ENCODE data around the gene LYSMD1. TPM values are rescaled to one million over a fixed set of nuclear protein-coding genes. Genes with fewer than 3 reads are reported as not detected.

LYSMD1 gene
- total and polyA plus RNA-seq, 9 donors, result 12.6 to 20.3 (median 14.3) TPM

- no peaks in the 10 kb centered on the region for H3K9me3 ChIP-seq
- H3K4me3 ChIP-seq, result peak overlapping the region; percentile 44
- peak overlapping the region; percentile 26 to 76 for H3K27ac ChIP-seq
- TF ChIP-seq EP300 (IDR thresholded peaks at IDR 0.05) (no peak), POLR2A (IDR thresholded peaks at IDR 0.05) (no peak)
- intact Hi-C loops (cut with DNase I), result no loop called here
- H3K27me3 ChIP-seq, result no peaks in the 10 kb centered on the region
- DNase-seq, result peak; percentile 58 to 84 (median 68)
- H3K36me3 ChIP-seq, result no peaks in the 10 kb centered on the region
- no peaks in the 10 kb centered on the region for H3K4me1 ChIP-seq (ENCODE audit: insufficient read depth)
- 34 to 39% (median 37%) methylated on average over 63 to 65 of the region's 65 CpGs for WGBS, 3 donors
These were observed 32.5 kb downstream of the LYSMD1 start for GRCh38 chr1:151133018-151133806.

DNA sequence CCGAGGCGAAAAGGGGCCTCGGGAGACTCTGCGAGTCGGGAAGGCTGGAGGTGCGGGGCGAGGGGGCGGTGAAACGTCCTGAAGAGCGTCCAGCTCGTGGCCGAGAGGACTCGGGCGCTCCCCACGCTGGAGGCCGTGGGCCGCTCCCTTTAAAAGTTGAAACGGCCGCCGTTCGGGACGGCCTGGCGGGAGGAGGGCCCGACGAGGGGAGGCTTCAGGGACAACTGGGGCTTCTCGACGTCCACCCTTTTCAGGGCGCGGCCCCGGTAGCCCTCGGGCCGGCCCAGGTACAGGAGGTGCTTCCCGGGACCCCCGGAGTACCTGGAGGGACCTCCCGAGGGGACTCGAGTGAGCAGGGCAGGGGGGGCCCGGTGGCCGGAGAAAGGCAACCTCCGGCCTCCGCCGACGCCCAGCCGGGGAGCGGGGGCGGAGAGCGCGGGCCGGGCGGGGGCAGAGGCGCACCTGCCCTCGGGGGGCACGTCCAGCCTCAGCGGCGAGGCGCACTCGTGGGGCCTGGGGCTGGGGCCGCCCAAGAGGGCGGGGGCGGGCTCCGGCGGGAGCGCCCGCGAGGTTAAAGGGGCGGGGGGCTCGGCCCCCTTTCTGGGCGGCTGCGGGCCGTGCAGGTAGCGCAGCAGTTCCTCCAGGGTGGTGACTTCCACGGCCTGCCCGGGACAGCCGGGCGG is 33.2 kb downstream of the LYSMD1 start:
- 23 to 37% (median 23%) methylated on average over 44 to 74 of the region's 74 CpGs for WGBS, 3 donors
- Histone ChIP-seq H3K9me3 (no peaks in the 10 kb centered on the region), H3K4me3 (peak overlapping the region; percentile 44), H3K27me3 (no peaks in the 10 kb centered on the region), H3K4me1 (ENCODE audit: insufficient read depth) (no peaks in the 10 kb centered on the region), H3K27ac (peak overlapping the region; percentile 26 to 76), H3K36me3 (no peaks in the 10 kb centered on the region)
- intact Hi-C loops (cut with DNase I), result no loop called here
- TF ChIP-seq POLR2A (IDR thresholded peaks at IDR 0.05) (no peak), EP300 (IDR thresholded peaks at IDR 0.05) (no peak)
- TF ChIP-seq, protein P1, sequence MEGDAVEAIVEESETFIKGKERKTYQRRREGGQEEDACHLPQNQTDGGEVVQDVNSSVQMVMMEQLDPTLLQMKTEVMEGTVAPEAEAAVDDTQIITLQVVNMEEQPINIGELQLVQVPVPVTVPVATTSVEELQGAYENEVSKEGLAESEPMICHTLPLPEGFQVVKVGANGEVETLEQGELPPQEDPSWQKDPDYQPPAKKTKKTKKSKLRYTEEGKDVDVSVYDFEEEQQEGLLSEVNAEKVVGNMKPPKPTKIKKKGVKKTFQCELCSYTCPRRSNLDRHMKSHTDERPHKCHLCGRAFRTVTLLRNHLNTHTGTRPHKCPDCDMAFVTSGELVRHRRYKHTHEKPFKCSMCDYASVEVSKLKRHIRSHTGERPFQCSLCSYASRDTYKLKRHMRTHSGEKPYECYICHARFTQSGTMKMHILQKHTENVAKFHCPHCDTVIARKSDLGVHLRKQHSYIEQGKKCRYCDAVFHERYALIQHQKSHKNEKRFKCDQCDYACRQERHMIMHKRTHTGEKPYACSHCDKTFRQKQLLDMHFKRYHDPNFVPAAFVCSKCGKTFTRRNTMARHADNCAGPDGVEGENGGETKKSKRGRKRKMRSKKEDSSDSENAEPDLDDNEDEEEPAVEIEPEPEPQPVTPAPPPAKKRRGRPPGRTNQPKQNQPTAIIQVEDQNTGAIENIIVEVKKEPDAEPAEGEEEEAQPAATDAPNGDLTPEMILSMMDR (IDR thresholded peaks at IDR 0.05), result no peak
- DNase-seq, result peak in 4 of 5 donors; percentile 37 to 59 (median 39)

DNA sequence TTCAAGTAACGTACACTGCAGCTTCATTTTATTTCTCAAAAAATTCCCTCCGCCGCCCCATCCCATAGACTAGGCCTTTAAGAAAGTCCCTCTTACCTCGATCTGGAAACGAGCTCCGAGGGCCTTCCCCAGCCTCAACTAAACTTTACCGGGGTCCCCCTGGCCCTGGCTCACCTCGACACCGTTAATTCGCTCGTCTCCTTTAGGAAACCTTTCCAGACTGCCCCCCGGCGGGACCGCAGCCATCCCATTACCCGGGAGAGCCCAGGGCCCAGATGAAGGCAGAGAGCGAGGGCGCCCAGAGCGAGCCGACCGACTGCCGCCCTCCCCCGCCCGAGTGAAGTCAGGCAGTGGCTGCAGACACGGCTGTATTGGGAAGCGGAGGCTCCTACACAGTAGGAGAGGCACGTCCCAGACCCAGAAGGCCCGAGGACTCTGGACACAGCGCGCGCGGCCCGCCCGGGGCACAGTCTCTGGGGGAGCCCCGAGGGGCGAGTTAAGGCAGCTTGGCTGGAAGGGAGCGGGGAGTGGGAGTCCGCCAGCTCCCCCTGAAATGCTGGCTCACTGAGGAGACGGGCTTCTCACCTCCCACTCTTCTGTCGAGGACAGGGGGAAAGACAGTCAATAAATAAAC is 33.9 kb downstream of the LYSMD1 start:
- no peaks in the 10 kb centered on the region for H3K4me1 ChIP-seq (ENCODE audit: insufficient read depth)
- TF ChIP-seq EP300 (IDR thresholded peaks at IDR 0.05), result no peak
- DNase-seq, result peak; percentile 52 to 73 (median 59)
- no peaks in the 10 kb centered on the region for H3K27me3 ChIP-seq
- H3K9me3 ChIP-seq, result no peaks in the 10 kb centered on the region
- H3K27ac ChIP-seq, result peak overlapping the region; percentile 26 to 76
- intact Hi-C loops (cut with DNase I), result no loop called here
- 7 to 15% (median 10%) methylated on average over 29 to 39 of the region's 39 CpGs for WGBS, 3 donors
- H3K36me3 ChIP-seq, result no peaks in the 10 kb centered on the region
- peak overlapping the region; percentile 44 for H3K4me3 ChIP-seq

DNA sequence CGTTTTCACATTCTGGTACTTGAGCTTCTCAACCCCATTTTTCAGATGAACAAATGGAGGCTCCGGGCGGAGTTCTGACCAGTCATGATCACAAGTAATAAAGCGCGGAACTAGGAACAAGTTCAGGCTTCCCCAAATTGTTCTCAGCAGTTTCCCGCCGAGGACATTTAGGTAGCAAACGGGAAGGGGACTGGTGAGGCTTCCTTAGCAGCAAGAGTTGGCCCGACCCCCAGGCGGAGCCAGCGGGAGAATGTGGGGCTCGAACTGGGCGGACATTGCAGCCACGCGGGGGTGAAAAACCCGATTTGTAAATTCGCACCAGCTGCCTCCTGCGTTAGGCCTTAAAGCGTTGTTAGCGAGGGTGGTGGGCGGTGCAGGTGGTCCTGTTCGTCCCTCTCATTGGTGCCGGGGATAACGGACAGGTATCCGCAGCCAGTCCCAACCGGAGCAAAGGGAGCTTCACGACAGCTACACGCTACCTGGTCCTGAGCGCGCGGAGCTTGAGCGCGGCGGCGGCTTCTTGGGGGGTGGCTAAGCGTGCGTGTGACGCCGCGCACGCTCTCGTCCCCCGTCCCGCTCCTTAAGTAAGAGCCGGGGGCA is 34.6 kb downstream of the LYSMD1 start:
- no peaks in the 10 kb centered on the region for H3K27me3 ChIP-seq
- no peaks in the 10 kb centered on the region for H3K9me3 ChIP-seq
- WGBS, 3 donors, result 7 to 9% (median 8%) methylated on average over 44 to 45 of the region's 45 CpGs
- peak overlapping the region; percentile 44 for H3K4me3 ChIP-seq
- TF ChIP-seq EP300 (IDR thresholded peaks at IDR 0.05), result no peak
- TF ChIP-seq, protein P1 (IDR thresholded peaks at IDR 0.05), result peak in 1 of 3 donors; percentile 22
- TF ChIP-seq POLR2A (IDR thresholded peaks at IDR 0.05), result peak; percentile 53
- H3K36me3 ChIP-seq, result no peaks in the 10 kb centered on the region
- no peaks in the 10 kb centered on the region for H3K4me1 ChIP-seq (ENCODE audit: insufficient read depth)
- DNase-seq, result peak; percentile 92 to 95 (median 92)
- intact Hi-C loops (cut with DNase I), result no loop called here
- peak overlapping the region; percentile 26 to 76 for H3K27ac ChIP-seq

DNA sequence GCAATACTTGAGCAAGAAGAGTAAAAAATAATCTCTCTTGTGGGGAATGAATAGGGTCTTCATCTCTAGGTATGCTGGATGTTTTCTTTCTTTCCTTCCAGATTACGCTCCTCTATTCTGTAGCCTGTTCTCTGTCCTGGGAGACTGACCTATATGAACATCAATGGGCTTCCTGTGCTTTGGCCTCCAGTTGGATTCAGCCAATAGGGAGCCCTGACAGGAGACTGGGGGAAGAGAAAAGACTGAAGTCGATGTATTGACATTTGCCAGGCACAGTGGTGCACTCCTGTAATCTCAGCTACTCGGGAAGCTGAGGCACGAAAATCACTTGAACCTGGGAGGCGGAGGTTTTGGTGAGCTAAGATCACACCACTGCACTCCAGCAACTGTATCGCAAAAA is 36.9 kb downstream of the LYSMD1 start:
- no peaks in the 10 kb centered on the region for H3K9me3 ChIP-seq
- H3K27ac ChIP-seq, result no peak overlapping the region
- no peaks in the 10 kb centered on the region for H3K27me3 ChIP-seq
- no peak for DNase-seq
- no peaks in the 10 kb centered on the region for H3K36me3 ChIP-seq
- TF ChIP-seq, protein P1 (IDR thresholded peaks at IDR 0.05), result no peak
- TF ChIP-seq EP300 (IDR thresholded peaks at IDR 0.05) (no peak), POLR2A (IDR thresholded peaks at IDR 0.05) (no peak)
- no peak overlapping the region for H3K4me3 ChIP-seq
- 75 to 80% (median 78%) methylated on average over 6 of the region's 6 CpGs for WGBS, 3 donors
- intact Hi-C loops (cut with DNase I), result no loop called here
- no peaks in the 10 kb centered on the region for H3K4me1 ChIP-seq (ENCODE audit: insufficient read depth)
